Endodermal cell (in vitro differentiated cells): Measurements from ENCODE around the gene SSTR4. TPM values are rescaled to one million over a fixed set of nuclear protein-coding genes. Genes with fewer than 3 reads are reported as not detected.

Experiments used
- DNase-seq: peaks from one replicate; pipeline ENCODE4 v3.0.0-alpha.2; 2017
- H3K27ac ChIP-seq: 2 replicates; pipeline ENCODE4 v1.5.1; 2013; ENCODE audit warnings: mild to moderate bottlenecking, low read depth, low read length, moderate library complexity
- H3K27me3 ChIP-seq: 2 replicates; pipeline ENCODE4 v1.6.1; 2013; ENCODE audit warnings: mild to moderate bottlenecking, low read length, moderate library complexity; ENCODE audit not compliant: insufficient read depth, control insufficient read depth, poor library complexity, severe bottlenecking
- H3K36me3 ChIP-seq: 2 replicates; pipeline ENCODE4 v1.7.0; 2013; ENCODE audit warnings: mild to moderate bottlenecking, low read length, moderate library complexity; ENCODE audit not compliant: control insufficient read depth, insufficient read depth
- H3K4me1 ChIP-seq: one replicate; pipeline ENCODE4 v1.7.0; 2013; ENCODE audit warnings: low read length; ENCODE audit not compliant: control insufficient read depth, insufficient read depth
- H3K4me3 ChIP-seq: 2 replicates; pipeline ENCODE4 v1.5.1; 2013; ENCODE audit warnings: mild to moderate bottlenecking, low read length, moderate library complexity
- H3K9ac ChIP-seq: 2 replicates; pipeline ENCODE4 v1.6.1; 2013; ENCODE audit warnings: mild to moderate bottlenecking, low read length, moderate library complexity; ENCODE audit not compliant: poor library complexity, severe bottlenecking; ENCODE audit errors: extremely low read depth
- H3K9me3 ChIP-seq: 2 replicates; pipeline ENCODE4 v1.6.1; 2013; ENCODE audit warnings: mild to moderate bottlenecking, low read length, moderate library complexity; ENCODE audit not compliant: control insufficient read depth
- H3K27ac Mint-ChIP-seq: 2 replicates; pipeline ENCODE4 v1.8.0; 2020; ENCODE audit warnings: mixed read lengths
- H3K27me3 Mint-ChIP-seq: 2 replicates; pipeline ENCODE4 v1.8.0; 2021; ENCODE audit warnings: mild to moderate bottlenecking, mixed read lengths; ENCODE audit not compliant: insufficient read depth
- H3K36me3 Mint-ChIP-seq: 2 replicates; pipeline ENCODE4 v1.8.0; 2020; ENCODE audit warnings: low read depth, mixed read lengths
- H3K4me1 Mint-ChIP-seq: 2 replicates; pipeline ENCODE4 v1.8.0; 2020; ENCODE audit warnings: mixed read lengths
- H3K4me3 Mint-ChIP-seq: 2 replicates; pipeline ENCODE4 v1.8.0; 2020; ENCODE audit warnings: mild to moderate bottlenecking, moderate library complexity, mixed read lengths
- H3K9me3 Mint-ChIP-seq: 2 replicates; pipeline ENCODE4 v1.8.0; 2020; ENCODE audit warnings: mild to moderate bottlenecking, mixed read lengths
- CTCF ChIP-seq: fragments of 200-600 bp; sonication (generic); conservative IDR thresholded peaks from 2 replicates; pipeline ENCODE4 v1.5.0; 2021; ENCODE audit warnings: antibody characterized with exemption, mild to moderate bottlenecking
- WGBS, 2 experiments: methylation state at CpG; one replicate each; pipeline versions ENCODE4 v1.1.5 to v1.1.7; 2013; ENCODE audit warnings: missing lambda C conversion rate in 2 of 2, mixed read lengths in 1 of 2; ENCODE audit not compliant: insufficient coverage in 1 of 2, insufficient read length in 1 of 2; 5-methylcytosine and 5-hydroxymethylcytosine counted together
- total RNA-seq, 2 donors: library from RNA; stranded (reverse); fragmentation: NEBNext Ultra II Directional in 1 of 2; extraction: Animal tissue kit (Norgen Biotek cat#: 25700) in 1 of 2; gene quantifications; 2 replicates in 1 of 2; 3 replicates in 1 of 2; pipeline ENCODE4 v1.2.1, GENCODE V29; 2021

Gene SSTR4
- total RNA-seq, 2 donors from 2014 or later: 0.40 TPM; not detected in 1

GRCh38 chr20:23065266-23066201 is 30.4 kb downstream of the SSTR4 start:
- no peaks in the 10 kb centered on the region for H3K9me3 Mint-ChIP-seq
- Histone ChIP-seq H3K4me3 (no peak overlapping the region), H3K9ac (no peak overlapping the region), H3K4me1 (no peaks in the 10 kb centered on the region), H3K27ac (no peak overlapping the region), H3K27me3 (no peaks in the 10 kb centered on the region), H3K9me3 (no peaks in the 10 kb centered on the region), H3K36me3 (no peaks in the 10 kb centered on the region)
- 82 to 83% methylated on average over 6 to 9 of the region's 9 CpGs for WGBS, 2 experiments
- H3K36me3 Mint-ChIP-seq: no peaks in the 10 kb centered on the region
- H3K4me1 Mint-ChIP-seq: peaks cover 29% of the 10 kb centered on the region
- TF ChIP-seq CTCF: no peak
- H3K4me3 Mint-ChIP-seq: no peak overlapping the region
- H3K27me3 Mint-ChIP-seq: no peaks in the 10 kb centered on the region
- no peak for DNase-seq
- H3K27ac Mint-ChIP-seq: no peak overlapping the region

GRCh38 chr20:23066772-23067171 is 31.7 kb downstream of the SSTR4 start:
- Mint-ChIP-seq H3K9me3 (no peaks in the 10 kb centered on the region), H3K27me3 (no peaks in the 10 kb centered on the region), H3K4me3 (no peak overlapping the region), H3K27ac (no peak overlapping the region), H3K4me1 (peaks cover 24% of the 10 kb centered on the region), H3K36me3 (no peaks in the 10 kb centered on the region)
- H3K9ac ChIP-seq: no peak overlapping the region
- no peaks in the 10 kb centered on the region for H3K36me3 ChIP-seq
- H3K9me3 ChIP-seq: no peaks in the 10 kb centered on the region
- H3K4me3 ChIP-seq: no peak overlapping the region
- no peak overlapping the region for H3K27ac ChIP-seq
- no peak for DNase-seq
- no peaks in the 10 kb centered on the region for H3K27me3 ChIP-seq
- no peaks in the 10 kb centered on the region for H3K4me1 ChIP-seq
- no peak for TF ChIP-seq CTCF
- 85% methylated on average over 3 of the region's 3 CpGs; no CpG with 5 or more reads in 1 of the 2 experiments for WGBS, 2 experiments

- WGBS, 2 experiments: 83 to 90% methylated on average over 1 of the region's 1 CpG
- Histone ChIP-seq H3K4me3 (no peak overlapping the region), H3K27me3 (no peaks in the 10 kb centered on the region), H3K27ac (no peak overlapping the region), H3K9ac (no peak overlapping the region), H3K9me3 (no peaks in the 10 kb centered on the region), H3K4me1 (no peaks in the 10 kb centered on the region), H3K36me3 (no peaks in the 10 kb centered on the region)
- Mint-ChIP-seq H3K27me3 (no peaks in the 10 kb centered on the region), H3K27ac (no peak overlapping the region), H3K36me3 (no peaks in the 10 kb centered on the region), H3K9me3 (no peaks in the 10 kb centered on the region), H3K4me3 (no peak overlapping the region), H3K4me1 (peaks cover 12% of the 10 kb centered on the region)
- DNase-seq: no peak
- TF ChIP-seq CTCF: no peak
Measured at GRCh38 chr20:23068283-23068682, 33.2 kb downstream of the SSTR4 start.
